ENCODE results near the gene VAX1.
A peak's percentile ranks its signal among the peaks of the same experiment; 100 is the strongest.
"Not testable (repeated sequence)": the region's sequence is repeated elsewhere in the genome, so short reads cannot be mapped to it uniquely, and the experiment has no call there.

The VAX1 gene

GRCh38 chr10:117137911-117138642, at the start of gene VAX1:
TSS of gene VAX1 (minus strand) at chr10:117138270. CDS start at chr10:117138056, 214 bp downstream.
- Histone ChIP-seq H3K36me3 (ENCODE audit: insufficient read depth, low read length) (no peaks in the 10 kb centered on the region), H3K4me1 (ENCODE audit: insufficient read depth, low read length) (peaks cover 15% of the 10 kb centered on the region; the same call in 1 of the 2 replicates), H3K9me3 (ENCODE audit: control insufficient read depth, insufficient read depth, low read length) (no peaks in the 10 kb centered on the region), H3K9ac (ENCODE audit: low read depth, low read length) (peak within 1 kb of the TSS; percentile 46; the same call in 1 of the 2 replicates)

- no peak overlapping the region for H3K9ac ChIP-seq (ENCODE audit: low read depth, low read length)
- H3K36me3 ChIP-seq (ENCODE audit: insufficient read depth, low read length): no peaks in the 10 kb centered on the region
- H3K9me3 ChIP-seq (ENCODE audit: control insufficient read depth, insufficient read depth, low read length): no peaks in the 10 kb centered on the region; the same call in 1 of the 2 replicates
- peaks cover 3% of the 10 kb centered on the region; the same call in 1 of the 2 replicates for H3K4me1 ChIP-seq (ENCODE audit: insufficient read depth, low read length)
Measured at GRCh38 chr10:117186832-117187615, 49.0 kb upstream of the VAX1 start.

GRCh38 chr10:117185817-117186216, 47.7 kb upstream of the VAX1 start:
- H3K36me3 ChIP-seq (ENCODE audit: insufficient read depth, low read length); H3K9me3 ChIP-seq (ENCODE audit: control insufficient read depth, insufficient read depth, low read length); H3K4me1 ChIP-seq (ENCODE audit: insufficient read depth, low read length); H3K9ac ChIP-seq (ENCODE audit: low read depth, low read length): not testable (repeated sequence)

- Histone ChIP-seq H3K36me3 (ENCODE audit: insufficient read depth, low read length) (no peaks in the 10 kb centered on the region), H3K9ac (ENCODE audit: low read depth, low read length) (no peak overlapping the region), H3K9me3 (ENCODE audit: control insufficient read depth, insufficient read depth, low read length) (no peaks in the 10 kb centered on the region; the same call in 1 of the 2 replicates), H3K4me1 (ENCODE audit: insufficient read depth, low read length) (peaks cover 3% of the 10 kb centered on the region; the same call in 1 of the 2 replicates)
Measured at GRCh38 chr10:117184821-117185220, 46.8 kb upstream of the VAX1 start.

GRCh38 chr10:117184296-117184695, 46.2 kb upstream of the VAX1 start:
- H3K9me3 ChIP-seq (ENCODE audit: control insufficient read depth, insufficient read depth, low read length): no peaks in the 10 kb centered on the region; the same call in 1 of the 2 replicates
- peaks cover 3% of the 10 kb centered on the region; the same call in 1 of the 2 replicates for H3K4me1 ChIP-seq (ENCODE audit: insufficient read depth, low read length)
- H3K9ac ChIP-seq (ENCODE audit: low read depth, low read length): no peak overlapping the region
- no peaks in the 10 kb centered on the region for H3K36me3 ChIP-seq (ENCODE audit: insufficient read depth, low read length)

DNA sequence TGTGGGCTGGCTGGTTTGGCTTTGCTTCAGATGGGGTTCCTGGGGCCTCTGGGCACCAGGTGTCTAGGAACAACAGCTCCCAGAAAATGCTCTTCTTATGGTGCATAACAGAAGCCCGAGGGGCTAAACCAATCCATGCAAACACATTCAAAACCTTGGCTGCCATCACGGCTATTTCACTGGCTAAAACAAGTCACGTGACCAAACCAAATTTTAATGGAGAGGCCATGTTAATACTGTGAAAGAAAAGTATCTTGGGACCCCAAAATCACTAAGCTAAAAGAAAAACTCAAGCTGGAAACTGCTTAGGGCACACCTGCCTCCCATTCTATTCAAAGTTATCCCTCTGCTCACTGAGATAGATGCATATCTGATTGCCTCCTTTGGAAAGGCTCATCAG, 40.1 kb upstream of the VAX1 start:
- Histone ChIP-seq H3K9ac (ENCODE audit: low read depth, low read length) (no peak overlapping the region), H3K36me3 (ENCODE audit: insufficient read depth, low read length) (no peaks in the 10 kb centered on the region), H3K9me3 (ENCODE audit: control insufficient read depth, insufficient read depth, low read length) (no peaks in the 10 kb centered on the region), H3K4me1 (ENCODE audit: insufficient read depth, low read length) (no peaks in the 10 kb centered on the region)

- peak overlapping the region; percentile 41; the same call in 1 of the 2 replicates for H3K9ac ChIP-seq (ENCODE audit: low read depth, low read length)
- H3K36me3 ChIP-seq (ENCODE audit: insufficient read depth, low read length): no peaks in the 10 kb centered on the region
- no peaks in the 10 kb centered on the region for H3K9me3 ChIP-seq (ENCODE audit: control insufficient read depth, insufficient read depth, low read length)
- H3K4me1 ChIP-seq (ENCODE audit: insufficient read depth, low read length): no peaks in the 10 kb centered on the region
Measured at GRCh38 chr10:117175901-117176534, 37.9 kb upstream of the VAX1 start.

DNA sequence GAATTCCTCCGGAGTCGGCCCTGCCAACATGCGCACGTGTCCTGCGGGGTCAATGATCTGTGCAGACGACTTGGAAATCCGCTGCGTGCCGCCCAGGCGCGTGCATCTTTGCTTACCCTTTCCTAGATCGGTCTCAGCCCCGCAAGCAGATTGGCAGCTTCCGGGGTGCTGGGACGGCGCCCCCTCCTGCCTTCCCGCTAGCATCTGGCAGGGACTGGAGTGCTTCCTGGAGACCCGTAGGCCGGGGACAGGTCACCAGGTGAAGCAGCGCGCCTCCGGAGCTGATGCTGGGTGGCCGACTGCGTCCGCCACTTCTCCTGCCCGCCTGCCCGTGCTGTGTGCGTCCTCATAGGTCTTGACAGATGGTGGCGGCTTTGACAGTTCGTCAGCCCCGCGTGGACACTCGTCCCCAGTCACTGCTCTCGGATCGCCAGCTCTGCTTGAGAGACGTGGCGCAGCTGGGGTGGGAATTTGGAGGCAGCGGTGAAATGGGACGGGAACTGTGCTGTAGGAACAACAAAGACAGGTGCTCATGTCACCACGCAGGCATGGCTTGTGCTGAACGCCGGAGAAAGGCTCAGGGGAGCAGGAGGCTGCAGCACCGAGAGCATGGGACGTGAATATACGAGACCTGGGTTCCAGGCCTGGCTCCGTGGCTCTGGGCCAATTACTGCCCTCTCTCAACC, 37.3 kb upstream of the VAX1 start:
- no peaks in the 10 kb centered on the region for H3K9me3 ChIP-seq (ENCODE audit: control insufficient read depth, insufficient read depth, low read length)
- H3K36me3 ChIP-seq (ENCODE audit: insufficient read depth, low read length): no peaks in the 10 kb centered on the region
- peak overlapping the region; percentile 41; the same call in 1 of the 2 replicates for H3K9ac ChIP-seq (ENCODE audit: low read depth, low read length)
- no peaks in the 10 kb centered on the region for H3K4me1 ChIP-seq (ENCODE audit: insufficient read depth, low read length)

- Histone ChIP-seq H3K4me1 (ENCODE audit: insufficient read depth, low read length) (no peaks in the 10 kb centered on the region), H3K9me3 (ENCODE audit: control insufficient read depth, insufficient read depth, low read length) (no peaks in the 10 kb centered on the region), H3K36me3 (ENCODE audit: insufficient read depth, low read length) (no peaks in the 10 kb centered on the region), H3K9ac (ENCODE audit: low read depth, low read length) (peak overlapping the region; percentile 41; the same call in 1 of the 2 replicates)
Measured at GRCh38 chr10:117174439-117175214, 36.6 kb upstream of the VAX1 start.

GRCh38 chr10:117170244-117170643, 32.2 kb upstream of the VAX1 start:
- no peaks in the 10 kb centered on the region; the same call in 1 of the 2 replicates for H3K4me1 ChIP-seq (ENCODE audit: insufficient read depth, low read length)
- H3K9me3 ChIP-seq (ENCODE audit: control insufficient read depth, insufficient read depth, low read length): no peaks in the 10 kb centered on the region
- no peaks in the 10 kb centered on the region for H3K36me3 ChIP-seq (ENCODE audit: insufficient read depth, low read length)
- H3K9ac ChIP-seq (ENCODE audit: low read depth, low read length): no peak overlapping the region

DNA sequence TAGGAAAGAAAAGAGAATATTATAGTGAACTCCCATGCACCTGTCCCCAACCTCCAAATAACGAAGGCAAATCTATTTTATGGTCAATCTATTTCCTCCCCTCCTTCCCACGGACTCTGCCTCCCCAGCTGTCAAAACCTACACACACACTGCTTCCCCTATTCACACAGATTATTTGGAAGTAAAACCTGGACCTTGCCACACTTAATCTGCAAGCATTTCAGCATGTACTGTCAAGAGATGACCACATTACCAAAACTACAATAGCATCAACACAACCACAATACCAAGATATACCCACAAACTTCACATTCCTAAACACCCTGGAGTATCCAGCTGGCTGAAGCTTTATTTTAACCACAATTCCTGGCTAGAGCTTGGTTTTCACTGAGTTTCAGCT, 31.4 kb upstream of the VAX1 start:
- no peaks in the 10 kb centered on the region for H3K36me3 ChIP-seq (ENCODE audit: insufficient read depth, low read length)
- no peak overlapping the region for H3K9ac ChIP-seq (ENCODE audit: low read depth, low read length)
- H3K4me1 ChIP-seq (ENCODE audit: insufficient read depth, low read length): no peaks in the 10 kb centered on the region; the same call in 1 of the 2 replicates
- no peaks in the 10 kb centered on the region for H3K9me3 ChIP-seq (ENCODE audit: control insufficient read depth, insufficient read depth, low read length)

GRCh38 chr10:117168729-117169128, 30.7 kb upstream of the VAX1 start:
- H3K9me3 ChIP-seq (ENCODE audit: control insufficient read depth, insufficient read depth, low read length): no peaks in the 10 kb centered on the region
- peak overlapping the region; percentile 69; the same call in 1 of the 2 replicates for H3K9ac ChIP-seq (ENCODE audit: low read depth, low read length)
- no peaks in the 10 kb centered on the region; the same call in 1 of the 2 replicates for H3K4me1 ChIP-seq (ENCODE audit: insufficient read depth, low read length)
- H3K36me3 ChIP-seq (ENCODE audit: insufficient read depth, low read length): no peaks in the 10 kb centered on the region

Measured in ES-I3 (cell line).